HepG2 (cell line): ENCODE measurements around the gene PPP1R2B.

Experiments
- CHD2 ChIP-seq: IDR thresholded peaks from 2 replicates; pipeline ENCODE4 v1.6.1; 2011; ENCODE audit warnings: low read depth, low read length, improper control_type of control experiment
- NR2C2 ChIP-seq: sonication (generic); formaldehyde crosslinking; IDR thresholded peaks from 2 replicates; pipeline ENCODE4 v1.4.0; 2020; ENCODE audit warnings: missing genetic modification reagents, mild to moderate bottlenecking, moderate library complexity, borderline replicate concordance
- ZNF550 ChIP-seq: sonication (generic); formaldehyde crosslinking; IDR thresholded peaks from 2 replicates; pipeline ENCODE4 v1.4.0; 2020; ENCODE audit warnings: mild to moderate bottlenecking, missing genetic modification reagents, borderline replicate concordance
- TF ChIP-seq, protein P1 (sequence below): IDR thresholded peaks from 2 replicates; pipeline ENCODE4 v1.4.0; 2020; ENCODE audit warnings: mild to moderate bottlenecking, missing genetic modification reagents

DNA sequence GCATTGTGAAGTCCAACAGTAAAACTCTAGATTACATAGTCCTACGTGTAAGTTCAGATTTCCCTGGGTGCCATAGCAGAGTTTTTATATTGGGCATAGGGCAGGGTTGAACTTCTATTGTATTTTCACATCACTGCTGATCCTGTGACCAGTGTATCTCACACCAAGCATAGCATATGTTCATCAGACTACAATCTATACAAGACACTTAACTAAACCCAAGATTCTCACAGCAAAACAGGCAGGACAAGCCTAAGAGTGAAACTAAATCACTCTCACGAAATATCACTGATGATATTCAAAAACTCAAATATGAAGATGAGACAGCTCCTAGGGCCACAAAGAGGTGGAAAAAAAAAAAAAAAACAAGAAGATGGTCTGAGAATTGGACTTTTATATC lies 3.2 kb upstream of the PPP1R2B start:
- TF ChIP-seq, protein P1, sequence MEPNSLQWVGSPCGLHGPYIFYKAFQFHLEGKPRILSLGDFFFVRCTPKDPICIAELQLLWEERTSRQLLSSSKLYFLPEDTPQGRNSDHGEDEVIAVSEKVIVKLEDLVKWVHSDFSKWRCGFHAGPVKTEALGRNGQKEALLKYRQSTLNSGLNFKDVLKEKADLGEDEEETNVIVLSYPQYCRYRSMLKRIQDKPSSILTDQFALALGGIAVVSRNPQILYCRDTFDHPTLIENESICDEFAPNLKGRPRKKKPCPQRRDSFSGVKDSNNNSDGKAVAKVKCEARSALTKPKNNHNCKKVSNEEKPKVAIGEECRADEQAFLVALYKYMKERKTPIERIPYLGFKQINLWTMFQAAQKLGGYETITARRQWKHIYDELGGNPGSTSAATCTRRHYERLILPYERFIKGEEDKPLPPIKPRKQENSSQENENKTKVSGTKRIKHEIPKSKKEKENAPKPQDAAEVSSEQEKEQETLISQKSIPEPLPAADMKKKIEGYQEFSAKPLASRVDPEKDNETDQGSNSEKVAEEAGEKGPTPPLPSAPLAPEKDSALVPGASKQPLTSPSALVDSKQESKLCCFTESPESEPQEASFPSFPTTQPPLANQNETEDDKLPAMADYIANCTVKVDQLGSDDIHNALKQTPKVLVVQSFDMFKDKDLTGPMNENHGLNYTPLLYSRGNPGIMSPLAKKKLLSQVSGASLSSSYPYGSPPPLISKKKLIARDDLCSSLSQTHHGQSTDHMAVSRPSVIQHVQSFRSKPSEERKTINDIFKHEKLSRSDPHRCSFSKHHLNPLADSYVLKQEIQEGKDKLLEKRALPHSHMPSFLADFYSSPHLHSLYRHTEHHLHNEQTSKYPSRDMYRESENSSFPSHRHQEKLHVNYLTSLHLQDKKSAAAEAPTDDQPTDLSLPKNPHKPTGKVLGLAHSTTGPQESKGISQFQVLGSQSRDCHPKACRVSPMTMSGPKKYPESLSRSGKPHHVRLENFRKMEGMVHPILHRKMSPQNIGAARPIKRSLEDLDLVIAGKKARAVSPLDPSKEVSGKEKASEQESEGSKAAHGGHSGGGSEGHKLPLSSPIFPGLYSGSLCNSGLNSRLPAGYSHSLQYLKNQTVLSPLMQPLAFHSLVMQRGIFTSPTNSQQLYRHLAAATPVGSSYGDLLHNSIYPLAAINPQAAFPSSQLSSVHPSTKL: no peak
- TF ChIP-seq NR2C2 (no peak), CHD2 (no peak), ZNF550 (no peak)
